RWPE2 (cell line): ENCODE data around the gene TOP2B.

Experiments
- ATAC-seq: fragments of 200-7000 bp; cut with Tn5 transposase; 3 replicates; pipeline ENCODE4 v1.9.1; 2021; ENCODE audit warnings: low read depth
- DNase-seq: peaks from one replicate; pipeline ENCODE4 v3.0.0-alpha.2; 2020; ENCODE audit warnings: low spot score
- H3K27ac ChIP-seq: fragments of 450-650 bp; 2 replicates; pipeline ENCODE4 v1.5.1; 2017; ENCODE audit warnings: mild to moderate bottlenecking; ENCODE audit not compliant: poor library complexity, severe bottlenecking
- H3K27me3 ChIP-seq: fragments of 250-450 bp; sonication (Bioruptor Pico); 2 replicates; pipeline ENCODE4 v1.5.1; 2021; ENCODE audit warnings: mild to moderate bottlenecking, moderate library complexity; ENCODE audit not compliant: insufficient read depth, poor library complexity, severe bottlenecking
- H3K36me3 ChIP-seq: fragments of 250-450 bp; sonication (Bioruptor Pico); 2 replicates; pipeline ENCODE4 v1.5.1; 2020; ENCODE audit warnings: low read depth, mild to moderate bottlenecking, moderate library complexity
- H3K4me1 ChIP-seq: fragments of 250-450 bp; sonication (Bioruptor Pico); 2 replicates; pipeline ENCODE4 v1.5.1; 2021; ENCODE audit warnings: mild to moderate bottlenecking, moderate library complexity; ENCODE audit not compliant: insufficient read depth, poor library complexity, severe bottlenecking
- H3K4me3 ChIP-seq: fragments of 250-450 bp; sonication (Bioruptor Pico); 2 replicates; pipeline ENCODE4 v1.5.1; 2021; ENCODE audit warnings: mild to moderate bottlenecking, moderate library complexity; ENCODE audit not compliant: severe bottlenecking
- H3K9me3 ChIP-seq: fragments of 250-450 bp; sonication (Bioruptor Pico); 2 replicates; pipeline ENCODE4 v1.5.1; 2021; ENCODE audit warnings: mild to moderate bottlenecking, moderate library complexity; ENCODE audit not compliant: severe bottlenecking
- CTCF ChIP-seq: fragments of 450-650 bp; IDR thresholded peaks from one replicate; pipeline ENCODE4 v1.5.1; 2017; ENCODE audit warnings: mild to moderate bottlenecking, moderate library complexity; ENCODE audit not compliant: poor library complexity, severe bottlenecking

The TOP2B gene

GRCh38 chr3:25683882-25684281 is 19.2 kb upstream of the TOP2B start:
- H3K27me3 ChIP-seq: no peaks in the 10 kb centered on the region
- H3K4me3 ChIP-seq: no peak overlapping the region
- no peak for TF ChIP-seq CTCF
- ATAC-seq: no peak
- no peaks in the 10 kb centered on the region for H3K36me3 ChIP-seq
- H3K9me3 ChIP-seq: no peaks in the 10 kb centered on the region
- DNase-seq: no peak
- H3K4me1 ChIP-seq: no peaks in the 10 kb centered on the region
- no peak overlapping the region for H3K27ac ChIP-seq

- Histone ChIP-seq H3K9me3 (no peaks in the 10 kb centered on the region), H3K4me1 (no peaks in the 10 kb centered on the region), H3K36me3 (no peaks in the 10 kb centered on the region), H3K27ac (no peak overlapping the region), H3K4me3 (no peak overlapping the region), H3K27me3 (no peaks in the 10 kb centered on the region)
- DNase-seq (no peak), ATAC-seq (no peak)
- TF ChIP-seq CTCF: no peak
These were observed 18.7 kb upstream of the TOP2B start for GRCh38 chr3:25683410-25683809.

- DNase-seq (no peak), ATAC-seq (no peak)
- TF ChIP-seq CTCF: no peak
- H3K27me3 ChIP-seq: no peaks in the 10 kb centered on the region
- no peaks in the 10 kb centered on the region for H3K4me1 ChIP-seq
- H3K36me3 ChIP-seq: no peaks in the 10 kb centered on the region
- no peaks in the 10 kb centered on the region for H3K9me3 ChIP-seq
- no peak overlapping the region for H3K4me3 ChIP-seq
- H3K27ac ChIP-seq: no peak overlapping the region
These were observed 15.1 kb upstream of the TOP2B start for GRCh38 chr3:25679642-25680302.

- no peaks in the 10 kb centered on the region for H3K27me3 ChIP-seq
- no peak overlapping the region for H3K4me3 ChIP-seq
- ATAC-seq (no peak), DNase-seq (no peak)
- H3K36me3 ChIP-seq: no peaks in the 10 kb centered on the region
- TF ChIP-seq CTCF: no peak
- no peaks in the 10 kb centered on the region for H3K9me3 ChIP-seq
- no peaks in the 10 kb centered on the region for H3K4me1 ChIP-seq
- H3K27ac ChIP-seq: no peak overlapping the region
These were observed 14.5 kb upstream of the TOP2B start for GRCh38 chr3:25679166-25679565.

- H3K4me1 ChIP-seq: no peaks in the 10 kb centered on the region
- H3K4me3 ChIP-seq: no peak overlapping the region
- H3K27me3 ChIP-seq: no peaks in the 10 kb centered on the region
- H3K27ac ChIP-seq: no peak overlapping the region
- no peaks in the 10 kb centered on the region for H3K9me3 ChIP-seq
- no peak for ATAC-seq
- H3K36me3 ChIP-seq: no peaks in the 10 kb centered on the region
- no peak for TF ChIP-seq CTCF
- DNase-seq: no peak
These were observed 13.9 kb upstream of the TOP2B start for GRCh38 chr3:25678581-25678980.
